ENCODE measurements around the gene CDHR2.

Gene CDHR2

DNA sequence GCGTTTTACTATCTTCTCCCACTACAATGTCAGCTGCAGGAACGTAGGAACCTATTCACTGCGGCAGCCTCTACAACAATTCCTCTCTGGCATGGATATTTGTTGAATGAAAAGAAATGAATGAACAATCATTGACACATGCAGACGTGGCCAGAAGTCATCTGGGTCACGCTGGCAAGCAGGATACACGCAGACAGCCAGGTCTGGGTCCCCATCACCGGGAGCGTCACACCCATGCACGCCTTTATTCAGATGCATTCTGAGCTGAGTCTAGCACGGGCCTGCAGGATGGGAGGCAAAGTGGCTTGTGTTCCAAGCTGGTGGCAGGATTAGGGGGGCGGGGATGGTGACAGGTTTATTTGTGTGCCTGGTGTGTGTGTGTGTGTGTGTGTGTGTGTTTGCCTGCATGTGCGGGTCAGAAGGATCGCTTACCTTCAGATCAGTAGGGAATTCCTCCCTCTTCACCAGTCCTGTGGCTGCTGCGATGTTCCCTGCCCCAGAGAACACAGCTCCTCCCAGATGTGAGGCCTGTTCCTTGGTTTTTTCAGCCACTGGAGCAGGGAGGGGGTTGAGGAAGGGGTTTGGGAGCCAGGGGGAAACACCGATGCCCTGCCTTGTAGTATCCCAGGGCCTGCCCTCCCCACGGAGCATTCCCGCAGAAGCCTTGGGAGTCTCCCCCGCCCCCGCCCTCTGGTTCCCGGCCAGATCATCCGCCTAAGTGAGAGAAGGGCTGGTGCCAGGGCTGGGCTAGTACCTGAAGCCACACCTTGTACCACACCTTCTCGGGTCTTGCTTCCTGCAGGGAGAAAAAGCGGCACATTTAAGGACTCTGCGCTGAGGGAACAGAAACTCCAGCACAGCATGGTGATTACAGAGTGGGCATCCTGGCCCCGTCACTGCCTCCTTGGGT is 77.1 kb downstream of the CDHR2 start:
- no peak for DNase-seq

DNA sequence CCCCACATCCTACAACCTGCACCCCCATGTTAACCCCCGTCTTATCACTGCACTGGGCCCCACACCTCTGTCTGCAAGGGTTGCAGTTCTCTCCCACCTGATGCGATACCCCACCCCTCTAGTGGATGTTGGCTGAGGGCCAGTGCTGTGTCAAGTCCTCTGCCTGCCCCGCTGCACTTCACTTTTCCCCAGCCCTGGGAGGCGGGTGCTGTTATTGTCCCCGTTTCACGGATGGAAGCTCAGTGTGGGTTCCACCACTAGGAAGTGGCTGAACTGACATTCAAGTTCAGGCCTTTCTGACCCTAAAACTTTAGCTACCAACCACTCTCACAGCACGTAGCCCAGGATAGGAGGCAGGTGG is 77.7 kb downstream of the CDHR2 start:
- DNase-seq, result no peak

DNA sequence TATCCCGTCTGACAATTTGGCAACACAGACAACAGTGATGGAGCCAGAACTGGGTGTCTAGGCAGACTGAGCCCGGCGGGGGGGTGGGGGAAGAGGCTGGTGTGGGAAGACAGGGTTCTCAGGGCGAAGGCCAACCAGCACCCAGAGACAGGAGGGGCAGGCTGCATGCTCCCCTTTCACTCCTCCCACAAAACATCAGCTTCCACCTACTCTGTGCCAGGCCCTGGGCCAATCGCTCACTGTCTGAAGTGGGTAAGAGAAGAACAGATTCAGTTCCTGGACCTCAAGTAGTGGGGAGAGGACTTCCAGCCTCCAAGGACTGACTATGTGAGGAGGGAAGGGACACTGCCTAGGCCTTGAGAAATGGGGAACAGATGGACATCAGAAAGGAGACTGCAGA is 78.4 kb downstream of the CDHR2 start:
- no peak for DNase-seq

DNA sequence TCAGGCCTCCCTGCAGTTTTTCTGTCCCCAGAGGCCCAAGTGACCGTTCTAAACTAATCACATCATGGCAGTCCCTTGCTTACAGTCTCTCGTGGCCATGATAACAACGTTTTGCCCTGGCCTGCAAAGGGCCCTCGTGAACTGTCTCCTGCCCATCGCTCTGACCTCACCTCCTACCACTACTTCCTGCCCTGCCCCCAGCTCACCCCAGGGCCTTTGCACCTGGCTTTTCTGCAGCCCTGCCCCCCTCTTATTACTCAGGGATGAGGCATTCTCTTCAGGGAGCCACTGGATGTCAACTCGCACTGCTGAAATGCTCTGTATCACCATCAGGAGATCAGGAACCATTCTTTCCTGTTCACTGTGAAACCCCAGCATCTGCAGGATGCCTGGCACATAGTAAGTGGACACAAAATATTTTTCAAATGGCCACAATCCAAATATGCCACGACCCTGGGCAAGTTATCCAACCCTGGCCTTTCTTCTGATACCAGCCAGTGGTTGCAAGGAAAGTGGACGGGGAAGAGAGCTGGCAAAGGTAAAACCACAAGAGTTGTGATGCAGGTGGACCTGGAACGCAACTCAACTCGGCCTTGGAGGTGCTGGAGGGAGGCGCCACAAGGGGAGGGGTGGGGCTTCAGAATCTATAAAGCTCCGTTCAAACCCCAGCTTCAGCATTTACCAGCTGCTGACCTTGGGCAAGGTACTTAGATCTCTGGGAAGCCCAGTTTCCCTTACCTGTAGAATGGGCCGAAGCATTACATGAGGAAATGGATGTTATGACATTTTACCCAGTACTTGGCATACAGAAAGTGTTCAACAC is 79.5 kb downstream of the CDHR2 start:
- no peak for DNase-seq

DNA sequence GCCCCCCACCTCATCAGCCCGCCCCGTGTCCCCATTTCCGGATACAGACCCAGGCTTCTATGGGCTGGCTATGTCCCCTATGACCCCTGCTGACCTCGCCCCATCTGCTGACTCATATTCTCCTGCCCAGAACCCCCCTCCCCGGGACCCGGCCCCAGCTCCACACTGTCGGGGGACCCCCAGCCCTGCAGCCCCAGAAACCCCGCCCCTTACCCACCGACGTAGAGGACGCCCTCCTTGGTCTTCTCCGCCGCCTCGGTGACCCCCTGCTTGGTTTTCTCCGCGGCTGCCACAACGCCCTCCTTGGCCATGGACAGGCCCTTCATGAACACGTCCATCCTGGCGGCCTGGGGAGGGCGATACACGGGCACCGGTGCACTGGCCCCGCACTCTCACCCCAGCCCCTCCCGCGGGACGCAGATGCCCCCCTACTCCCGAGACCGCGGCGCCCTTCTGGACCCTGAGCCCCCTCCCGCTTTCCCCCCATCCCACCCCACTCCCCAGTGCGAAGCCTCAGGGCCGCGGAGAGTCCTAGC is 80.2 kb downstream of the CDHR2 start:
- no peak for DNase-seq

DNA sequence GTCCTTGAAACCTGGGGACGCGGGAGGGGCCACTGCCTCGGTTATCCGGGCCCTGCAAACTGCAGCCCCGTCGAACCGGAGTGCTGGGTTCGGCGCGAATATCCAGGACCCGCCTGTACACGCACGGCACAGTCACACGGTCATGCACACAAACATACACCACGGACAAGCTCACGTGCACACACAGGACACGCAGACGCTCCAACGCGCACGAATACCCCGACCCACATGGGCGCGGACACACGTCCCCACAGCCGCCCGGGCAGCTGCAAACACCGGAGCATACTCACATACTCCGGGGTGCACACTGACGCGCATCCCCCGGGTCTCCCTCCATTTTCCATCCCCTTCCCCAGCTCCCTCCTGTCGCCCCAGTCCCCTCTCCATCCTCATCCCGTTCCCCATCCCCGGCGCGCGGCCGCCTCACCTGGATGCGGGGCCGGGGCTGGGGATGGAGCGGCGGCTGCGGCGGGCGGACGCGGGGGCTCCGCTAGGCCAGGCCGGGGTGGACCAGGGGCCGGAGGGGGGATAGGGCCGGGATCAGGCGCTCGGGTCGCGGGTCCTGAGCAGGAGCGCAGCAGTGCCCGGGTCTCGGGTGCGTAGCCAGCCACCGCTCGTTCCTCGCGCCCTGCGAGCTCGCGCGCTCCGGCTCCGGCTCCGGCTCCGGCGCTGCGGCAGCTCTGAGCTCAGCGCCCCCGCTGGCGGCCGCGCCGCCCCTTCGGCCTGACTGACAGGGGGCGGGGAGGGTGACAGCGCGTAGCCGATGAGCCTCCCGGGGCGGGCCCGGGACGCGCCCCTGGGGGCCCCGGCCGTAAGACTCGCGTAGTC is 80.9 kb downstream of the CDHR2 start, which contains the start of the genes EIF4E1B and SNCB:
EIF4E1B (plus strand) TSS at position 823 of the 828 bp plus-strand sequence. CDS start 12,113 bp downstream, outside the sequence.
SNCB (minus strand) TSS at position 682 of the 828 bp plus-strand sequence. CDS start 880 bp downstream, outside the sequence.
- DNase-seq, result peak; percentile 31

DNA sequence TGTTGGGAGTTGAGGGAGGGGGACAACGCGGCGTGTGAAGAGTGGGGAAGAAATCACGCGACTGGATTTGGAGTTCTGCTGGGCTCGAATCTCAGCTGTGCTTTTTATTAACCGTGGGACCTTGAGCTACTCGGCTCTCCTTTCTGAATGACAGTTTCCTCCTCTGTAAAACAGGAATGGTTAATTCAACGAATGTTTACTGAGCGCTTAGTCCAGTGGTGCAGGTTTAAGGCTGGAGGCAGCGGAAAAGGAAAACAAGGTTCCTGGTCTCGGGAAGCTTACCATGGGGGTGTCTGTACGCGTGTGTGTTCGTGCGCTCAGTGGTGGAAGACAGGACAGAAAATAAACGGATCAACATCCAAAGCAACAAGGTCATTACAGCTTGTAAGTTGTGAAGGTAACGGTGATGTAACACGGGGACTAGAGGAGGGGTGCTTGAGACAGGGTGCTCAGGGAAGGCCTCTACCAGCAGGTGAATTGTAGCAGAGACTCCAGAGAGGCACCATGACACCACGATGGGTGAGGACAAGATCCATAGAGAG is 81.6 kb downstream of the CDHR2 start:
- no peak for DNase-seq

DNA sequence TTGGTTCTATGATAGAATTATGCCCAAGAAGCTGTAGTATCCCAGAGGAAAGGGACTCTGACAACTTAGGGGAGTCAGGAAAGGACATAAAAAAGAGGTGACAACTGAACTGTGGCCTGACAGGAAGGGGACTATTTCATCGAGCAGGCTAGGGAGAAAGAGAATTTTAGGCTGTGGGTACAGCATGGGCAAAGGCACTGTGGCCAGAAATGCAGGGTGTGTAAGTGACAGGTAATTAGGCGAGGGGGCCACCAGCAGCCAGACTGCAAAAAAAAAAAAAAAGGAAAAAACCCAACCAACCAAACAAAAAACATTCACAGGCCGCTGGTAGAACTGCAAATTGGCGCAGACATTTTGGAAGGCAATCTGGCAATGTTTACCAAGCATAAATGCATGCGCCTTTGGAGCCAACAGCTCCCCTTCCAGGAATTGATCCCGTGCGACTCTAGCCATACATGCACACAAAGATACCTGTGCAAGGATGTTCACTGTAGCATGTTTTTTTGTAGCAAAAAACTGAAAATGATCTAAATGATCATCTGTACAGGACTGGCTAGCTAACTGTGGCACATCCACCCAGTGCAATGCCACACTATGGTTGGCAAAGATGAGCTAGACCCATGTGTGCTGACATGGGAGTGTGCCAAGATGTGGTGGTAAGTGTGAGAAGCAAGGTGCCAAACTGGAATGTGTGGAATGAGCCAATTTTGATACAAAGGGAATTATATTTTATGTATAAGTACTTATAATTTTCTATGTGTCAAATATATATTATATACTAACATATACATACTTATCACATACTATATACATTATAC is 82.5 kb downstream of the CDHR2 start:
- no peak for DNase-seq

DNA sequence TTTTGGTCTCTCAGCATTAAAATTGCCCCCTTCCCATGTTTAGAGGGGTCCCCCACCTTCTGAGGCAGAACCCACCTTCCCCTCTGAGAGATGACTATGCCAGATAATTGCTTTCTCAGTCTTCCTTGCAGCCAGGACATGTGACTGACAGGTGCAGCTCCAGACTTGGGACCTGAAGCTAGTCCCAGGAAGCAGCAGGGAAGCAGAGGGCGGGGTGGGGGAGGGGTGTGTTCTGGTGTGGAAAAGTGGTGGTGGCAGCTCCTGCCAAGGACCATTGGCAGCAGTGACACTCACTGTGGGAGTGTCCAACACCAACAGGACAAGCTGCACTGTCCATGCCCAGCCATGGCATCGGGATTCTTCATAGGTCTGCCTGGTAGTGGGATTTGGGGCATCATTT is 83.6 kb downstream of the CDHR2 start:
- no peak for DNase-seq

DNA sequence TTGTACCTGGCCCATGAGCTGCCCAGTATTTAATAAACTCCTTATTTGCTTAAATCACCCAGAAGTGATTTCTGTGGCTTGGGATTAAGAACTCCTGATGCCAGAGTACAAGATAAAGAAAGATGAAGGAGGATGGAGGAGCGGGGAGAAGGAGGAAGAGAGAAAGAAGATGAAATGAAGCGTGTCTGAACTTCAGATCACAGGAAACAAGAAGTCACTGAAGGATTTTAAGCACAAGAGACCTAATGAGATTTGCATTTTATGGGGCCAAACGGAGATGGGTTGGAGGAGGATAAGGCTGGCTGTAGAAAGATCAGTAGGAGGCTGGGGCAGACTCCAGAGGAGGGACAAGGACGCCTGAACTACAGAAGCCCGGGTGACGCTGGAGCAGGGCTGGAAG is 84.5 kb downstream of the CDHR2 start:
- no peak for DNase-seq

DNA sequence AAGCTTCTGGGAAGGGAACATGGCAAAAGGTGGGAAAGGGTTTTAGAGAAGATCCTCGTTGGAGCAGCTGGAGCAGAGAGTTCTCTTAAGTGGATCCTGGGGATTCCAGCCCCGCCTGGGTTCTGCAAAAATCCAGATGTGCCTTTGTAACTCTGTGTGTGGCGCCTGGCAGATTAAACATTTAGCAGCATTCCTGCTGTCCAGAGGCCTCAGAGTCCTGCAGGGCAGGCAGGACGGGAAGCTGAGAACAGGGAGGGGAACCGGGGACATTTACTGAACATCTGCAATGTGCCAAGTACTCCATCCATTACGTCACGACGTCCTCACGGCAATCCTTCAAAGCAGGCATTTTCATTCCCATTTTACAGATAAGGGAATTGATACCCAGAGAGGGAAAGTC is 87.3 kb downstream of the CDHR2 start:
- DNase-seq, result no peak

DNA sequence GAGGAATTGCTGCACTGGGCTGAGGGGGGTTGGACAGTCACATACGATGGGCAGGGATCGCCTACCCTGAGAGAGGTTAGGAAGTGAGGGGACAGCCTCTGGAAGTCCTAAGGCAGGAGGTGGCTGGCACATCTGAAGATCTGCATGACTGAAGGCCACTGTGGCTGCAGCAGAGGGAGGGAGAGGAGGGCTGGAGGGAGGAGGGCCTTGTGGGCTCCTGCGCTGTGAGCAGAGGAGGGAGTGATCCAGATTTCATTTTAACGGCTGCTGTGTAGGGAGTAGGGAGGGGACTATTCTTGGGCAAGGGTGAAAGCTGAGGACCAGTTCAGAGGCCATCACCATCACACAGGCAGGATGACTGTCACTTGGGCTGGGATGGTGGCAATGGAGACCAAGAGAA is 88.4 kb downstream of the CDHR2 start:
- DNase-seq, result no peak

DNA sequence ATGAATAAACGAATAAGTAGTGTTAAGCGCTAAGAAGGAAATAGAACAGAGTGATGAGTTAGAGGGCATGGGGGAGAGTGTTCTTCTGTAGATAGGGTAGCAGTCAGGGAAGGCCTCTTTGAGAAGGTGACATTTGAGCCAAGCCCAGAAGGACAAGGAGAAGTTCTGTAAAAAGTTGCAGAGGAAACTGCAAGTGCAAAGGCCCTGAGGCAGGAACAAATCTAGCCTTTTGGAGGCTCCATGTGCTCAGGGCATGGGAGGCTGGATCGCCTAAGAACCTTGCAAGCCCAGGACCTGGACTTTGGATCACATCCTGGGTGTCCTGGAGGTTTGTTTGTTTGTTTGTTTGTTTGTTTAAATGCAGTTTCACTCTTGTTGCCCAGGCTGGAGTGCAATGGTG is 89.3 kb downstream of the CDHR2 start:
- DNase-seq, result no peak

DNA sequence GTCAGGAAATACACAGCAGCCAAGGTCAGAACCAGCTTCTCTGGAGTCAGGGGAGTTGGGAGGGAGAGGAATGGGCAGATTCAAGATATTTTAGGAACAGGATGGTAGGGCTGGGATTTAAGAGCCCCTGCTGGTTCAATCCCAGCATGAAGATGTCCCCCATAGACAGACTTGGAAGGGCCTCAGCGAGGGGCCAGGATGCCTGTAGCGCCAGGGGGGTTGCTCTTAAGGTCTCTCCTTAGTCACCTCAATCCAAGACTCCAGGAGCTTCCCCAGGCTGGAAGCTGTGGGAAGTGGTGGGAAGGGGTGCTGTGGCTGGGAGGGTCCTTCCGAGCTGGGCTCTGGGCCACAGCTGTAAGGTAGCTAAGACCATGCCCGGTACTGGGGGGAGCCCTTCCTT is 90.1 kb downstream of the CDHR2 start:
- DNase-seq, result no peak

DNA sequence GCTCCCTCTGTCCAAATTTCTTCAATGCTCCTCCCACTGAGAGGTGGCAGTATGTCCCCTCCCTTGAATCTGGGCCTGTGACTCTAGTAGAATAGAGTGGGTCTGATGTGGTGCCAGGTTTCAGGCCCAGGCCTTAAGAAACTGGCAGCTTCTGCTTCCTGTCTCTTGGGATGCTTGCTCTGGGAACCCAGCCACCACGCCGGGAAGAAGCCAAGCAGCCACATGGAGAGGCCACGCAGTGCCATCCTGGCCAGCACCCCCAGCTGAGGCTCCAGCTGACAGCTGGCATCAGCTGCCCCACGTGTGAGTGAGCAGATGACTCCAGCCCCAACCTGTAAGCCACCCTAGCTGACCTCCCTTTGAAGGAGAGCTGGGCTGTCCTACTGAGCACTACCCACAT is 90.8 kb downstream of the CDHR2 start:
- no peak for DNase-seq

DNA sequence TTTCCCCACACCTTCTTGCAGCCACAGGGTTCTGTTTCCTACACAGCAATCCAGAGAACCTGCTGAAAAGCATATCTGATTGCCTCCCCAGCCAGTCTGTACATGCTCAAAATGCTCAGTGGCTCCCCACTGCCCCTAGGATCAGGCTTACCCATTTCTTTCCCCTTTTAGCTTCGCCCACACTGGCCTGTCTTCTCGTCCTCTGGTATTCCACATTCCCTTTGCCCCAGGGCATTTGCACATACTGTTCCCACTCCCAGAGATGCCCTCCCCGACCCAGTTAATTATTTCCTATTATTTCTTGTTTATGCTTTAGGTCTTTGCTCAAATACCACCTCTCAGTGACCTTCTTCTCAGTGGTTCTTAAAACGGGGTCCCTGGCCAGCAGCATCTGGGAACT is 91.5 kb downstream of the CDHR2 start:
- no peak for DNase-seq

DNA sequence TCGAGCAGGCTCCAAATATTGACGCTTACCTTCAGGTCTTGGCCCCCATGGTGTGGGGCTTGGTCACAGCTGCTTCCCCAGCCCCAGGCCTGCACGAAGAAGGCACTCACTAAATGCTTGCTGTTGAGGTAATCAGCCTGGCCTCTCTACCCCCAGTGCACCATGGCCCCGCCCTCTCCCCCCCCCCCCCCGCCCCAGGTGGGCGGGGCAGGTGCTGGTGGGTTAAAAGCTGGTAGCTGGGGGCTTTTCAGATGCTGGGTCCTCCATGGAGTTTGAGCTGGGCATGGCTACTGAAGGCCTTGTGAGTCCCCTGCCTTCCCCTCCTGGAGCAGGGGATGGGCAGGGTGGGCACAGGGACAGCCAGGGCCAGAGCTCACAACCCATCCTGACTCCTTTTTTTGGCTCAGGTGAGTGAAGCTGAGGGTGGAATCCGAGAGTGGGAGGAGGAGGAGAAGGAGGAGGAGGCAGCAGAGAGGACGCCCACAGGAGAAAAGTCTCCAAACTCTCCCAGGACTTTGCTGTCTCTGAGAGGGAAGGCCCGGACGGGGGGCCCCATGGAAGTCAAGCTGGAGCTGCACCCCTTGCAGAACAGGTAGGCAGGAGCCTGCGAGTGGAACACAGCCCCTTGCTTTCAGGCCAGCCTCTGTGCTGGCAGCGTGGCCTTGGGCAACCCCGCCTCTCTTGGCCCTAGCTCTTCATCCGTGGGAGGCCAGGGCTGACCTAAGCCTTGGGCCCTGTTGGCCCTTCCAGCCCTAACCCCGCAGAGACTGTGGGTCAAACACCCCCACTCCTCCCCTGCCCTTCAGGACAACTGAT is 93.7 kb downstream of the CDHR2 start:
- DNase-seq, result no peak

DNA sequence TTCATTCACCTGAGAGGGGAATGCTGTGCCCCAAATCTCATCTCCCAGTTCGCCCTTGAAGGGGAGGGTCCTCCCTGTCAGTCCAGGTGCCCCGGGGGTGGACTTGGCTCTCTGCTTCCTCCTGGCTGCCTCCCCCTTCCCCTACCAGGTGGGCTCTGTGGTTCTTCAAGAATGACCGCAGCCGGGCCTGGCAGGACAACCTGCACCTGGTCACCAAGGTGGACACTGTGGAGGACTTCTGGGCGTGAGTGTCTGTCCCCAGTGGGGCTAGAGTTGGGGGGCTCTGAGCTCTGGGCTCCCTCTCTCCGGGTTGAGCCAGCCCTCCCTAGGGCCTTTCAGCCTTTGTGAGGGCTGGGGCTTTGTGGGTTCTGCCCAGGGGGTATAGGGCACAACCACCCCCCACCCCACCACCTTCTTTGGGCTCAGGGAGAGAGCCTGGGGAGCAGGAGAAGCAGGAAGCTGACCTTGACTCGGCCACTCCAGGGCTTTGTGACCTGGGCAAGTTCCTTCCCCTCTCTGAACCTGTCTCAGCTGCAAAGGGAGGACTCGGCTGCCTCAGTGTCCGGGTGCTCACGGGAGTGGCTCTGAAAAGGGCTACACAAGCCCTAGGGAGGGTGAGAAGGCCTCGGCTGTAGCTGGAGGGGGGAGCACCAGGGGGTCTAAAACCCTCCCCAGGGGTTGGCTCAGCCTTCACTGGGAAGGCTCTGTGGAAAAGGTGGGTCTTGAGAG is 94.5 kb downstream of the CDHR2 start:
- no peak for DNase-seq

DNA sequence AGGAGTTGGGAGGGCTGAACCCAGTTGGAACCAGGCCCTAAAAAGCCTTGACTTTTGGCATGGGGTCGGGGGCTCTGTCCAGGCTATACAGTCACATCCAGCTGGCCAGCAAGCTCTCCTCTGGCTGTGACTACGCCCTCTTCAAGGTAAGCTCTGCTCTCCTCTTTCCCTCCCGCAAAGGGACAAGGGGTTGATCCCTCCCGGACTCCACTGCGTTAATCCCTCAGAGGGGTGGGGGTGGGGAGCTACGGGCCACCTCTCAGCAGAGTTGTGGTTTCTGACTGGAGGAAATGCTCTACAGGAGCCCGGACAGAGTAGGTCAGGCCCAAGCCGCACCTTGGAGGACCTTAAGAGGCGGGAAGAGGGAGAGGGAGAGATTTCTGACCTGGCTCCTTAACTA is 95.2 kb downstream of the CDHR2 start:
- no peak for DNase-seq

Data from NCI-H1436 (cell line).